IMR-90 (cell line): Measurements from ENCODE around the gene CAPS. TPM values are rescaled to one million over a fixed set of nuclear protein-coding genes. Genes with fewer than 3 reads are reported as not detected.

Experiments used
- ATAC-seq: fragments of 200-7000 bp; cut with Tn5 transposase; 2 replicates; pipeline ENCODE4 v1.9.1; 2020; ENCODE audit warnings: low read depth, mild to moderate bottlenecking, moderate library complexity
- BruUV-seq: library from RNA; stranded (reverse); fragments of 400-500 nt; replicated peaks from 2 replicates; lab custom pipeline; 2021; lab: Mats Ljungman, UMichigan
- CTCF ChIA-PET: fragments of 300-600 bp; formaldehyde crosslinking; extraction: SDS; loops from one replicate; lab custom pipeline; 2021; ENCODE audit warnings: antibody characterized with exemption; lab: Yijun Ruan, JAX
- POLR2A ChIA-PET: fragments of 300-600 bp; sonication (Branson Sonifier 250); formaldehyde crosslinking; loops from one replicate; lab custom pipeline; 2022; ENCODE audit warnings: antibody characterized with exemption; ENCODE audit not compliant: unreplicated experiment; lab: Charles Lee
- DNase-seq: peaks from one replicate; pipeline ENCODE4 v3.0.0; 2013
- H2AFZ ChIP-seq: replicated peaks from 2 replicates; pipeline ENCODE3; 2013; ENCODE audit warnings: low read length, mild to moderate bottlenecking; ENCODE audit not compliant: poor library complexity
- H2AK5ac ChIP-seq: 2 replicates; pipeline ENCODE4 v1.6.1; 2013; ENCODE audit warnings: low read depth, low read length, inconsistent platforms
- H2AK9ac ChIP-seq: replicated peaks from 2 replicates; pipeline ENCODE3; 2013; ENCODE audit warnings: mild to moderate bottlenecking, low read depth, low read length, moderate library complexity; ENCODE audit not compliant: poor library complexity
- H2BK120ac ChIP-seq: 2 replicates; pipeline ENCODE4 v1.6.1; 2013; ENCODE audit warnings: low read depth, low read length, inconsistent platforms
- H2BK15ac ChIP-seq: 3 replicates; pipeline ENCODE4 v1.6.1; 2013; ENCODE audit warnings: low read depth, low read length, inconsistent platforms
- H2BK20ac ChIP-seq: 2 replicates; pipeline ENCODE4 v1.6.1; 2013; ENCODE audit warnings: low read depth, mild to moderate bottlenecking, inconsistent platforms, low read length, moderate library complexity
- H2BK5ac ChIP-seq: 2 replicates; pipeline ENCODE4 v1.6.1; 2013; ENCODE audit warnings: mild to moderate bottlenecking, low read depth, low read length, inconsistent platforms; ENCODE audit not compliant: poor library complexity, severe bottlenecking
- H3K14ac ChIP-seq: replicated peaks from 2 replicates; pipeline ENCODE4 v1.6.1; 2013; ENCODE audit warnings: low read depth, low read length, inconsistent platforms
- H3K18ac ChIP-seq: 2 replicates; pipeline ENCODE4 v1.6.1; 2013; ENCODE audit warnings: low read depth, low read length, control low read depth
- H3K23ac ChIP-seq: 2 replicates; pipeline ENCODE4 v1.6.1; 2013; ENCODE audit warnings: low read depth, low read length, inconsistent platforms
- H3K27ac ChIP-seq: 2 replicates; pipeline ENCODE4 v1.5.1; 2013; ENCODE audit warnings: mild to moderate bottlenecking, control low read depth, low read length; ENCODE audit not compliant: insufficient read depth
- H3K27me3 ChIP-seq: 2 replicates; pipeline ENCODE4 v1.6.1; 2013; ENCODE audit warnings: low read length; ENCODE audit not compliant: control insufficient read depth, insufficient read depth
- H3K36me3 ChIP-seq: 2 replicates; pipeline ENCODE4 v1.6.1; 2013; ENCODE audit warnings: low read length, mixed read lengths; ENCODE audit not compliant: control insufficient read depth, insufficient read depth
- H3K4ac ChIP-seq: 2 replicates; pipeline ENCODE4 v1.6.1; 2013; ENCODE audit warnings: low read depth, low read length, inconsistent platforms
- H3K4me1 ChIP-seq: 2 replicates; pipeline ENCODE4 v1.6.1; 2013; ENCODE audit warnings: low read length, mixed read lengths; ENCODE audit not compliant: control insufficient read depth, insufficient read depth
- H3K4me2 ChIP-seq: 2 replicates; pipeline ENCODE4 v1.6.1; 2013; ENCODE audit warnings: low read depth, mild to moderate bottlenecking, control low read depth, low read length, moderate library complexity
- H3K4me3 ChIP-seq: 2 replicates; pipeline ENCODE4 v1.5.1; 2013; ENCODE audit warnings: low read depth, mild to moderate bottlenecking, control low read depth, low read length, moderate library complexity; ENCODE audit not compliant: insufficient read depth
- H3K56ac ChIP-seq: 2 replicates; pipeline ENCODE4 v1.6.1; 2013; ENCODE audit warnings: low read length, inconsistent platforms; ENCODE audit not compliant: insufficient read depth; ENCODE audit errors: extremely low read depth
- H3K79me1 ChIP-seq, 2 experiments: 2 replicates each; pipeline ENCODE4 v1.6.1; 2013; ENCODE audit warnings: low read length in 2 of 2, inconsistent platforms in 1 of 2, low read depth in 1 of 2
- H3K9ac ChIP-seq: 2 replicates; pipeline ENCODE4 v1.6.1; 2013; ENCODE audit warnings: low read depth, low read length, control low read depth
- H3K9me1 ChIP-seq: 2 replicates; pipeline ENCODE4 v1.6.1; 2013; ENCODE audit warnings: low read length, inconsistent platforms; ENCODE audit not compliant: insufficient read depth
- H3K9me3 ChIP-seq: 2 replicates; pipeline ENCODE4 v1.6.1; 2013; ENCODE audit warnings: low read length; ENCODE audit not compliant: control insufficient read depth, insufficient read depth
- H4K20me1 ChIP-seq: 2 replicates; pipeline ENCODE4 v1.6.1; 2013; ENCODE audit warnings: low read length, inconsistent platforms; ENCODE audit not compliant: insufficient read depth
- H4K5ac ChIP-seq: 2 replicates; pipeline ENCODE4 v1.6.1; 2013; ENCODE audit warnings: mild to moderate bottlenecking, low read depth, low read length, control low read depth
- H4K8ac ChIP-seq, 2 experiments: 2 replicates each; pipeline ENCODE4 v1.6.1; 2013; ENCODE audit warnings: low read depth in 2 of 2, low read length in 2 of 2, control low read depth in 1 of 2, inconsistent platforms in 1 of 2
- H4K91ac ChIP-seq: 2 replicates; pipeline ENCODE4 v1.6.1; 2013; ENCODE audit warnings: low read depth, low read length, inconsistent platforms; ENCODE audit not compliant: insufficient read depth
- MAFK ChIP-seq: IDR thresholded peaks from 2 replicates; pipeline ENCODE4 v1.6.1; 2012; ENCODE audit warnings: low read depth, low read length, improper control_type of control experiment
- NFE2L2 ChIP-seq: fragments of 150-350 bp; IDR thresholded peaks from 2 replicates; pipeline ENCODE4 v1.6.1; 2016; ENCODE audit warnings: low read depth, mild to moderate bottlenecking, low read length
- RAD21 ChIP-seq: IDR thresholded peaks from 2 replicates; pipeline ENCODE4 v1.6.1; 2012; ENCODE audit warnings: low read length, improper control_type of control experiment
- WGBS, 2 experiments: methylation state at CpG; one replicate each; pipeline versions ENCODE4 v1.1.5 to v1.1.7; 2013; ENCODE audit warnings: missing lambda C conversion rate in 2 of 2; ENCODE audit not compliant: insufficient read length in 1 of 2; ENCODE audit errors: extremely low coverage in 2 of 2; 5-methylcytosine and 5-hydroxymethylcytosine counted together
- dilution Hi-C: fragments of 300-500 bp; cut with HindIII; formaldehyde crosslinking; loops from one replicate; pipeline ENCODE4 v1.14.3; 2018; ENCODE audit warnings: low sequenced_read_pairs; ENCODE audit not compliant: unreplicated experiment
- in situ Hi-C: fragments of 300-500 bp; cut with MboI; formaldehyde crosslinking; loops from 3 replicates; pipeline ENCODE4 v1.14.3; 2019; ENCODE audit warnings: low sequenced_read_pairs, inconsistent platforms, mixed read lengths
- intact Hi-C: fragments of 100-400 bp; cut with micrococcal nuclease; formaldehyde crosslinking; loops from 2 replicates; pipeline ENCODE4 v1.10.0; 2022
- polyA plus RNA-seq, 3 experiments: library from polyadenylated mRNA; depleted of rRNA; stranded (reverse); fragments of >200 nt; gene quantifications; 2 replicates each; pipeline ENCODE4 v1.2.3, GENCODE V29; 2012; ENCODE audit warnings: low replicate concordance in 1 of 3
- total RNA-seq: library from RNA; depleted of rRNA; stranded (reverse); fragments of >200 nt; gene quantifications from 2 replicates; pipeline ENCODE4 v1.2.3, GENCODE V29; 2012

CAPS gene
- total and polyA plus RNA-seq, 2 of the 4 experiments (the other 2 are of a cell fraction), result 0.54 to 4.9 TPM

- POLR2A ChIA-PET, result no interaction called here
- peak overlapping the region; percentile 95 for H3K4ac ChIP-seq
Observed at GRCh38 chr19:5953680-5954213, 39.7 kb downstream of the CAPS start.

More at GRCh38 chr19:5953680-5954213, 39.7 kb downstream of the CAPS start:
- H2BK120ac ChIP-seq, result peak overlapping the region; percentile 67
- peaks cover 13% of the 10 kb centered on the region for H3K36me3 ChIP-seq
- in situ Hi-C loops (no loop called here), intact Hi-C loops (no loop called here), dilution Hi-C loops (no loop called here)
- 62% methylated on average over 4 of the region's 17 CpGs; no CpG with 5 or more reads in 1 of the 2 experiments for WGBS, 2 experiments
- H4K5ac ChIP-seq, result peak overlapping the region; percentile 1
- H2BK15ac ChIP-seq, result peak overlapping the region; percentile 64; the same call in 2 of the 3 replicates
- H3K27ac ChIP-seq, result peak overlapping the region; percentile 67
- BruUV-seq, result no TSS peak
- no peaks in the 10 kb centered on the region for H3K9me3 ChIP-seq
- H3K56ac ChIP-seq, result 0 out of 2 replicates have a peak overlapping the region, but pooled peaks have one; percentile 29
- H3K23ac ChIP-seq, result peak overlapping the region; percentile 8; the same call in 1 of the 2 replicates
- no peak overlapping the region for H3K4me3 ChIP-seq
- H2BK5ac ChIP-seq, result peak overlapping the region; percentile 76
- H3K14ac ChIP-seq, result peak overlapping the region; percentile 39
- ATAC-seq (no peak), DNase-seq (no peak)
- H4K91ac ChIP-seq, result peak overlapping the region; percentile 72
- H3K9me1 ChIP-seq, result peaks cover 44% of the 10 kb centered on the region
- H3K4me2 ChIP-seq, result peak overlapping the region; percentile 5
- TF ChIP-seq NFE2L2, result peak; percentile 81
- no peak for TF ChIP-seq RAD21
- TF ChIP-seq MAFK, result peak; percentile 72
- peak overlapping the region; percentile 85 for H2BK20ac ChIP-seq
- CTCF ChIA-PET, result interaction anchor here (2.6 kb wide), 1 partner anchor 150 kb away, joined by 9 read pairs; the partner anchor contains the start of gene NRTN
- H4K8ac ChIP-seq, result peak overlapping the region; percentile 63 to 74
- H2AK5ac ChIP-seq, result peak overlapping the region; percentile 87
- no peak overlapping the region for H2AFZ ChIP-seq
- H2AK9ac ChIP-seq, result peak overlapping the region; percentile 78
- H3K9ac ChIP-seq, result peak overlapping the region; percentile 33
- peaks cover 50% of the 10 kb centered on the region for H3K4me1 ChIP-seq
- peaks cover 37 to 100% of the 10 kb centered on the region in 2 experiments; a peak in 3 of 4 replicates for H3K79me1 ChIP-seq
- H3K18ac ChIP-seq, result peak overlapping the region; percentile 1
- peaks cover 84% of the 10 kb centered on the region for H4K20me1 ChIP-seq
- no peaks in the 10 kb centered on the region for H3K27me3 ChIP-seq
